ENCODE results near the gene TMEM128. TPM values are rescaled to one million over a fixed set of nuclear protein-coding genes. Genes with fewer than 3 reads are reported as not detected.

The TMEM128 gene
- total and polyA plus RNA-seq, 2 of the 13 experiments (the other 11 are each of a cell fraction or from before 2014, with no cell fraction given), result 19.4 to 27.9 TPM

DNA sequence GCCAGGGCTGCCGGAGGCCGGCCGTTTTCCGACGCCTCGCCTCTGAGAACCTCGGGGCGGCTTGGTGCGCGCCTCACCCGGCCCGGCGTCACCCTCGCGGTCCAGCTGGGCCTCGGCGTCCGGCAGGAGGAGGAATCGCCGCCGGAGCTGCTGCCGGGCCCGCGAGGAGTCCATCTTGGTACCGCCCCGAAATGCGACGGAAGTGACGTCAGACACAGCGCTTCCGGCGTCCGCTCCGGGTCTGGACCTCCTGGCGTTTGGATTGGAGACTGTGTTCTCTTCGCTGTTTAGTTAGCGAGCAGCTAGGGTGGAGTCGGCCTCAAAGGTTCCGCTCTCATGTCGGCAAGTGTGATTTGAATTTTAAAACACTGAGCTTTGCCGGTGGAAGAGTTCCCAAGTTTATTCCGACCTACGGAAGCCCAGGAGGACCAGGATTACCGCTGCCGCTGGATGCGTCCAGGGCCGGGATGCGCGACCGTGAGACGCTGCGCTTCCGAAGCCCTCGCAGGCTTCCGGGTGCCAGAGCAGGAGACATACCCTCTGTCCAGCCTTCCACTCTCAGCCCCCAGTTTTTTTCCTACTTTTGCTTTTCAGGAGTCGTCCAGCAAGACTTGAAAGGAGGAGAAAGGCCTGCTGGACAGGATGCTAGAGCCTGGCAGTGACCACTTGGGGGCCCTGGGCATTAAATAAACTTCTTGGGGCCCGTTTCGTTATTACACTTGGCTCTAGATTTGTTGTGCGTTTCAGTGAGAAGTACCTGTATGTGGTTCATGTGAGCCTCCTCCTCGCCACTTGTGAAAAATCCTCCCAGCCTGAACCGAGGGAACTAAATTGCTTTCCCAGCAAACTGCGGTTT is at the start of gene TMEM128 (continued):
- TF ChIP-seq HOXA5 (CRISPR knock-in tag; IDR thresholded peaks at IDR 0.05), result peak; percentile 81
- TF ChIP-seq PHF5A (CRISPR knock-in tag; IDR thresholded peaks at IDR 0.05; ENCODE audit: low read depth, unreplicated experiment), result no peak
- TF ChIP-seq ERF (CRISPR knock-in tag; IDR thresholded peaks at IDR 0.05), result peak; percentile 76
- TF ChIP-seq, protein P1, sequence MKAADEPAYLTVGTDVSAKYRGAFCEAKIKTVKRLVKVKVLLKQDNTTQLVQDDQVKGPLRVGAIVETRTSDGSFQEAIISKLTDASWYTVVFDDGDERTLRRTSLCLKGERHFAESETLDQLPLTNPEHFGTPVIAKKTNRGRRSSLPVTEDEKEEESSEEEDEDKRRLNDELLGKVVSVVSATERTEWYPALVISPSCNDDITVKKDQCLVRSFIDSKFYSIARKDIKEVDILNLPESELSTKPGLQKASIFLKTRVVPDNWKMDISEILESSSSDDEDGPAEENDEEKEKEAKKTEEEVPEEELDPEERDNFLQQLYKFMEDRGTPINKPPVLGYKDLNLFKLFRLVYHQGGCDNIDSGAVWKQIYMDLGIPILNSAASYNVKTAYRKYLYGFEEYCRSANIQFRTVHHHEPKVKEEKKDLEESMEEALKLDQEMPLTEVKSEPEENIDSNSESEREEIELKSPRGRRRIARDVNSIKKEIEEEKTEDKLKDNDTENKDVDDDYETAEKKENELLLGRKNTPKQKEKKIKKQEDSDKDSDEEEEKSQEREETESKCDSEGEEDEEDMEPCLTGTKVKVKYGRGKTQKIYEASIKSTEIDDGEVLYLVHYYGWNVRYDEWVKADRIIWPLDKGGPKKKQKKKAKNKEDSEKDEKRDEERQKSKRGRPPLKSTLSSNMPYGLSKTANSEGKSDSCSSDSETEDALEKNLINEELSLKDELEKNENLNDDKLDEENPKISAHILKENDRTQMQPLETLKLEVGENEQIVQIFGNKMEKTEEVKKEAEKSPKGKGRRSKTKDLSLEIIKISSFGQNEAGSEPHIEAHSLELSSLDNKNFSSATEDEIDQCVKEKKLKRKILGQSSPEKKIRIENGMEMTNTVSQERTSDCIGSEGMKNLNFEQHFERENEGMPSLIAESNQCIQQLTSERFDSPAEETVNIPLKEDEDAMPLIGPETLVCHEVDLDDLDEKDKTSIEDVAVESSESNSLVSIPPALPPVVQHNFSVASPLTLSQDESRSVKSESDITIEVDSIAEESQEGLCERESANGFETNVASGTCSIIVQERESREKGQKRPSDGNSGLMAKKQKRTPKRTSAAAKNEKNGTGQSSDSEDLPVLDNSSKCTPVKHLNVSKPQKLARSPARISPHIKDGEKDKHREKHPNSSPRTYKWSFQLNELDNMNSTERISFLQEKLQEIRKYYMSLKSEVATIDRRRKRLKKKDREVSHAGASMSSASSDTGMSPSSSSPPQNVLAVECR (CRISPR knock-in tag; IDR thresholded peaks at IDR 0.05; ENCODE audit: borderline replicate concordance), result peak; percentile 87
- peak; percentile 67 for TF ChIP-seq DR1 (CRISPR knock-in tag; IDR thresholded peaks at IDR 0.05)
- TF ChIP-seq NR2F1 (CRISPR knock-in tag; IDR thresholded peaks at IDR 0.05), result no peak
- no peak for TF ChIP-seq DBP (CRISPR knock-in tag; IDR thresholded peaks at IDR 0.05; ENCODE audit: not compliant biosample characterization)
- TF ChIP-seq SP140L (CRISPR knock-in tag; IDR thresholded peaks at IDR 0.05; ENCODE audit: borderline replicate concordance), result 0 out of 2 replicates have a peak, but pooled peaks have one; percentile 40
- peak; percentile 74; the same call in 1 of the 2 replicates for TF ChIP-seq EHMT2 (IDR thresholded peaks at IDR 0.05; ENCODE audit: borderline replicate concordance, low read depth, low read length)
- TF ChIP-seq NONO (IDR thresholded peaks at IDR 0.05), result no peak
- peak; percentile 93 for TF ChIP-seq NONO (CRISPR knock-in tag; conservative IDR thresholded peaks at IDR 0.05)
- peak; percentile 95 for TF ChIP-seq ATF1 (CRISPR knock-in tag; IDR thresholded peaks at IDR 0.05)
- TF ChIP-seq, protein P2, sequence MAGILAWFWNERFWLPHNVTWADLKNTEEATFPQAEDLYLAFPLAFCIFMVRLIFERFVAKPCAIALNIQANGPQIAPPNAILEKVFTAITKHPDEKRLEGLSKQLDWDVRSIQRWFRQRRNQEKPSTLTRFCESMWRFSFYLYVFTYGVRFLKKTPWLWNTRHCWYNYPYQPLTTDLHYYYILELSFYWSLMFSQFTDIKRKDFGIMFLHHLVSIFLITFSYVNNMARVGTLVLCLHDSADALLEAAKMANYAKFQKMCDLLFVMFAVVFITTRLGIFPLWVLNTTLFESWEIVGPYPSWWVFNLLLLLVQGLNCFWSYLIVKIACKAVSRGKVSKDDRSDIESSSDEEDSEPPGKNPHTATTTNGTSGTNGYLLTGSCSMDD (CRISPR knock-in tag; IDR thresholded peaks at IDR 0.05), result no peak
- no peak for TF ChIP-seq TMF1 (CRISPR knock-in tag; IDR thresholded peaks at IDR 0.05; ENCODE audit: low read depth)
- no peak for TF ChIP-seq FOXK2 (IDR thresholded peaks at IDR 0.05)
- no peak for TF ChIP-seq ZNF841 (CRISPR knock-in tag; IDR thresholded peaks at IDR 0.05; ENCODE audit: borderline replicate concordance)
- TF ChIP-seq PATZ1 (CRISPR knock-in tag; IDR thresholded peaks at IDR 0.05), result no peak; the same call in 1 of the 2 replicates
- no peak for TF ChIP-seq ZNF616 (CRISPR knock-in tag; IDR thresholded peaks at IDR 0.05; ENCODE audit: low read depth)

Data from HepG2 (cell line).